H1 (cell line): ENCODE measurements around the gene SHANK1. TPM values are rescaled to one million over a fixed set of nuclear protein-coding genes. Genes with fewer than 3 reads are reported as not detected.

ENCODE experiments used
- CTCF ChIA-PET: fragments of 300-600 bp; sonication (Branson Sonifier 250); formaldehyde crosslinking; loops from one replicate; lab custom pipeline; 2021; ENCODE audit not compliant: partially characterized antibody; lab: Charles Lee
- POLR2A ChIA-PET: fragments of 300-600 bp; sonication (Branson Sonifier 250); formaldehyde crosslinking; loops from one replicate; lab custom pipeline; 2021; ENCODE audit warnings: inconsistent platforms; ENCODE audit not compliant: partially characterized antibody; lab: Charles Lee
- DNase-seq, 2 experiments: peaks; one replicate each; pipeline versions ENCODE4 v3.0.0 to v3.0.0-alpha.2; 2010 to 2022; ENCODE audit warnings: low spot score in 2 of 2, low read depth in 1 of 2, mixed read lengths in 1 of 2
- FAIRE-seq: peaks from 2 replicates; lab custom pipeline; 2011; peaks lifted over from hg19 to GRCh38; lab: Jason Lieb, UNC
- H2AFZ ChIP-seq: 2 replicates; pipeline ENCODE4 v1.8.1; 2012; ENCODE audit warnings: low read length, inconsistent platforms
- H2AK5ac ChIP-seq: 2 replicates; pipeline ENCODE4 v1.6.1; 2013; ENCODE audit warnings: low read depth, low read length
- H2BK120ac ChIP-seq: replicated peaks from 2 replicates; pipeline ENCODE3; 2013; ENCODE audit warnings: low read depth, low read length, inconsistent platforms
- H2BK12ac ChIP-seq: 2 replicates; pipeline ENCODE4 v1.6.1; 2013; ENCODE audit warnings: low read depth, low read length
- H2BK15ac ChIP-seq: 2 replicates; pipeline ENCODE4 v1.6.1; 2013; ENCODE audit warnings: low read length
- H2BK20ac ChIP-seq: 2 replicates; pipeline ENCODE4 v1.6.1; 2013; ENCODE audit warnings: low read length
- H2BK5ac ChIP-seq: 2 replicates; pipeline ENCODE4 v1.6.1; 2013; ENCODE audit warnings: low read depth, low read length
- H3K14ac ChIP-seq: 2 replicates; pipeline ENCODE4 v1.6.1; 2013; ENCODE audit warnings: inconsistent platforms; ENCODE audit not compliant: insufficient read length
- H3K18ac ChIP-seq: 2 replicates; pipeline ENCODE4 v1.6.1; 2013; ENCODE audit warnings: low read length; ENCODE audit errors: extremely low read depth
- H3K23ac ChIP-seq: 2 replicates; pipeline ENCODE4 v1.6.1; 2013; ENCODE audit warnings: inconsistent platforms; ENCODE audit not compliant: insufficient read length
- H3K23me2 ChIP-seq: 2 replicates; pipeline ENCODE4 v1.6.1; 2013; ENCODE audit warnings: low read depth, low read length
- H3K27ac ChIP-seq: 2 replicates; pipeline ENCODE4 v1.6.1; 2011; ENCODE audit warnings: low read depth, low read length, inconsistent platforms
- H3K27me3 ChIP-seq, 4 experiments: replicated peaks in 1 of 4; 1 replicate in 1 of 4; 2 replicates in 3 of 4; pipeline versions ENCODE4 v1.6.1 to v1.8.1; 2011 to 2013; ENCODE audit warnings: low read length in 3 of 4, mild to moderate bottlenecking in 3 of 4, inconsistent platforms in 2 of 4, mixed read lengths in 2 of 4, moderate library complexity in 1 of 4; ENCODE audit not compliant: control insufficient read depth in 3 of 4, insufficient read depth in 3 of 4; ENCODE audit errors: extremely low read depth in 1 of 4
- H3K36me3 ChIP-seq, 4 experiments: 2 replicates each; pipeline versions ENCODE4 v1.6.1 to v1.8.1; 2011 to 2013; ENCODE audit warnings: mild to moderate bottlenecking in 4 of 4, low read length in 3 of 4, moderate library complexity in 2 of 4, control low read depth in 1 of 4, inconsistent platforms in 1 of 4; ENCODE audit not compliant: insufficient read depth in 4 of 4, control insufficient read depth in 2 of 4
- H3K4ac ChIP-seq: replicated peaks from 2 replicates; pipeline ENCODE3; 2013; ENCODE audit warnings: low read length, low read depth, mixed read lengths, inconsistent platforms; ENCODE audit not compliant: insufficient read length
- H3K4me1 ChIP-seq, 4 experiments: replicated peaks in 1 of 4; 1 replicate in 1 of 4; 2 replicates in 3 of 4; pipeline versions ENCODE4 v1.6.1 to v1.8.1; 2011 to 2013; ENCODE audit warnings: low read length in 3 of 4, inconsistent platforms in 2 of 4, mixed read lengths in 1 of 4; ENCODE audit not compliant: insufficient read depth in 4 of 4, control insufficient read depth in 3 of 4
- H3K4me2 ChIP-seq, 2 experiments: 2 replicates each; pipeline versions ENCODE4 v1.6.1 to v1.8.1; 2011 to 2013; ENCODE audit warnings: low read depth in 2 of 2, low read length in 2 of 2, control low read depth in 1 of 2, inconsistent platforms in 1 of 2, mild to moderate bottlenecking in 1 of 2; ENCODE audit not compliant: insufficient read depth in 1 of 2
- H3K4me3 ChIP-seq, 4 experiments: fragments of 200-600, 300-600 bp in 1 of 4; sonication (generic), shearing (Covaris generic), sonication (Bioruptor Twin) in 1 of 4; 2 replicates each; pipeline versions ENCODE4 v1.5.1 to v1.8.1; 2011 to 2016; ENCODE audit warnings: low read length in 4 of 4, low read depth in 3 of 4, control low read depth in 2 of 4, inconsistent platforms in 2 of 4, mild to moderate bottlenecking in 2 of 4, mixed read lengths in 1 of 4, moderate library complexity in 1 of 4; ENCODE audit not compliant: insufficient read depth in 2 of 4; ENCODE audit errors: extremely low read depth in 1 of 4
- H3K56ac ChIP-seq: replicated peaks from 2 replicates; pipeline ENCODE3; 2013; ENCODE audit warnings: low read depth, mild to moderate bottlenecking, mixed read lengths, low read length, inconsistent platforms; ENCODE audit not compliant: insufficient read length
- H3K79me1 ChIP-seq: 2 replicates; pipeline ENCODE4 v1.6.1; 2013; ENCODE audit warnings: low read depth, low read length, control low read depth
- H3K79me2 ChIP-seq, 2 experiments: 2 replicates each; pipeline versions ENCODE4 v1.6.1 to v1.8.1; 2012 to 2013; ENCODE audit warnings: low read length in 2 of 2, mild to moderate bottlenecking in 2 of 2, inconsistent platforms in 1 of 2; ENCODE audit not compliant: insufficient read depth in 2 of 2, control insufficient read depth in 1 of 2
- H3K9ac ChIP-seq, 4 experiments: replicated peaks in 1 of 4; 1 replicate in 1 of 4; 2 replicates in 3 of 4; pipeline versions ENCODE4 v1.6.1 to v1.8.1; 2011 to 2013; ENCODE audit warnings: low read depth in 3 of 4, low read length in 3 of 4, control low read depth in 2 of 4, mild to moderate bottlenecking in 2 of 4, moderate library complexity in 2 of 4, inconsistent platforms in 1 of 4; ENCODE audit errors: extremely low read depth in 1 of 4
- H3K9me3 ChIP-seq, 2 experiments: 2 replicates each; pipeline versions ENCODE4 v1.6.1 to v1.8.1; 2012 to 2013; ENCODE audit warnings: mild to moderate bottlenecking in 2 of 2, moderate library complexity in 2 of 2, control low read depth in 1 of 2, inconsistent platforms in 1 of 2, low read depth in 1 of 2, low read length in 1 of 2, mixed read lengths in 1 of 2; ENCODE audit not compliant: insufficient read depth in 2 of 2
- H4K20me1 ChIP-seq, 2 experiments: replicated peaks in 1 of 2; 2 replicates each; pipeline versions ENCODE3 to v1.8.1; 2011 to 2013; ENCODE audit warnings: inconsistent platforms in 2 of 2, low read length in 2 of 2, mild to moderate bottlenecking in 1 of 2; ENCODE audit not compliant: insufficient read depth in 2 of 2, control insufficient read depth in 1 of 2
- H4K5ac ChIP-seq: 2 replicates; pipeline ENCODE4 v1.6.1; 2013; ENCODE audit warnings: low read length, low read depth, mixed read lengths, inconsistent platforms; ENCODE audit not compliant: insufficient read length
- H4K8ac ChIP-seq: 2 replicates; pipeline ENCODE4 v1.8.0; 2013; ENCODE audit warnings: mild to moderate bottlenecking, moderate library complexity, low read length, inconsistent platforms; ENCODE audit not compliant: insufficient read depth; ENCODE audit errors: extremely low read depth
- H4K91ac ChIP-seq: replicated peaks from 2 replicates; pipeline ENCODE3; 2013; ENCODE audit warnings: low read length, mixed read lengths, inconsistent platforms; ENCODE audit not compliant: insufficient read length
- FOSL1 ChIP-seq: IDR thresholded peaks from 2 replicates; pipeline ENCODE4 v1.6.1; 2011; ENCODE audit warnings: mild to moderate bottlenecking, low read depth, low read length, moderate library complexity; ENCODE audit not compliant: insufficient read depth
- JUND ChIP-seq: IDR thresholded peaks from 2 replicates; pipeline ENCODE4 v1.6.1; 2011; ENCODE audit warnings: mild to moderate bottlenecking, improper control_type of control experiment, low read length
- KDM1A ChIP-seq: fragments of 200-600, 300-600 bp; sonication (generic); IDR thresholded peaks from 2 replicates; pipeline ENCODE4 v1.7.1; 2016; ENCODE audit warnings: mild to moderate bottlenecking, low read length, borderline replicate concordance
- POU5F1 ChIP-seq: IDR thresholded peaks from 2 replicates; pipeline ENCODE4 v1.6.1; 2011; ENCODE audit warnings: low read depth, mild to moderate bottlenecking, low read length, moderate library complexity
- RFX5 ChIP-seq: IDR thresholded peaks from 2 replicates; pipeline ENCODE4 v1.6.1; 2011; ENCODE audit warnings: low read depth, low read length, improper control_type of control experiment, borderline replicate concordance
- RXRA ChIP-seq: IDR thresholded peaks from 2 replicates; pipeline ENCODE4 v1.6.1; 2011; ENCODE audit warnings: low read depth, mild to moderate bottlenecking, low read length, moderate library complexity; ENCODE audit not compliant: insufficient read depth
- SIN3A ChIP-seq, 2 experiments: IDR thresholded peaks in 1 of 2; conservative IDR thresholded peaks in 1 of 2; 2 replicates each; pipeline ENCODE4 v1.6.1; 2011 to 2012; ENCODE audit warnings: low read length in 2 of 2, improper control_type of control experiment in 1 of 2, low read depth in 1 of 2, mild to moderate bottlenecking in 1 of 2
- SP2 ChIP-seq: IDR thresholded peaks from 2 replicates; pipeline ENCODE4 v1.6.1; 2012; ENCODE audit warnings: mild to moderate bottlenecking, low read length, inconsistent platforms
- WGBS, 2 experiments: shearing (Covaris generic) in 1 of 2; methylation state at CpG; one replicate each; pipeline versions ENCODE4 v1.1.6 to v1.1.7; 2013 to 2015; ENCODE audit warnings: low lambda C conversion rate in 2 of 2, mixed read lengths in 2 of 2, inconsistent platforms in 1 of 2, low coverage in 1 of 2, missing lambda C conversion rate in 1 of 2; ENCODE audit not compliant: insufficient replicate concordance in 2 of 2, insufficient coverage in 1 of 2, insufficient read length in 1 of 2; ENCODE audit errors: extremely low coverage in 1 of 2, missing lambda C conversion rate in 1 of 2; 5-methylcytosine and 5-hydroxymethylcytosine counted together
- polyA plus RNA-seq, 7 experiments: library from polyadenylated mRNA; depleted of rRNA in 3 of 7; stranded (reverse) in 5 of 7; unstranded in 2 of 7; fragments of >200 nt in 5 of 7; fragments of 200-250 nt in 2 of 7; gene quantifications; 1 replicate in 5 of 7; 2 replicates in 1 of 7; 4 replicates in 1 of 7; pipeline versions ENCODE4 v1.2.1 to v1.2.3, GENCODE V29; 2011 to 2013; ENCODE audit warnings: missing spikeins in 2 of 7, mixed read lengths in 2 of 7
- total RNA-seq: library from RNA; stranded (reverse); fragmentation: NEBNext Ultra II Directional; extraction: Animal tissue kit (Norgen Biotek cat#: 25700); gene quantifications from 2 replicates; pipeline ENCODE4 v1.2.1, GENCODE V29; 2021
- TF ChIP-seq, protein P1 (sequence below), 3 experiments: IDR thresholded peaks; 1 replicate in 2 of 3; 2 replicates in 1 of 3; pipeline versions ENCODE4 v1.5.1 to v1.6.1; 2011; ENCODE audit warnings: low read length in 3 of 3, mild to moderate bottlenecking in 3 of 3, inconsistent platforms in 2 of 3, low read depth in 1 of 3, moderate library complexity in 1 of 3; ENCODE audit not compliant: insufficient read depth in 1 of 3; ENCODE audit errors: control extremely low read depth in 1 of 3
- TF ChIP-seq, protein P2 (sequence below): IDR thresholded peaks from 2 replicates; pipeline ENCODE4 v1.6.1; 2011; ENCODE audit warnings: low read length, improper control_type of control experiment

The SHANK1 gene
- total and polyA plus RNA-seq, 2 of the 8 experiments (the other 6 are each of a cell fraction or from before 2014, with no cell fraction given) = 1.1 to 3.7 TPM

DNA sequence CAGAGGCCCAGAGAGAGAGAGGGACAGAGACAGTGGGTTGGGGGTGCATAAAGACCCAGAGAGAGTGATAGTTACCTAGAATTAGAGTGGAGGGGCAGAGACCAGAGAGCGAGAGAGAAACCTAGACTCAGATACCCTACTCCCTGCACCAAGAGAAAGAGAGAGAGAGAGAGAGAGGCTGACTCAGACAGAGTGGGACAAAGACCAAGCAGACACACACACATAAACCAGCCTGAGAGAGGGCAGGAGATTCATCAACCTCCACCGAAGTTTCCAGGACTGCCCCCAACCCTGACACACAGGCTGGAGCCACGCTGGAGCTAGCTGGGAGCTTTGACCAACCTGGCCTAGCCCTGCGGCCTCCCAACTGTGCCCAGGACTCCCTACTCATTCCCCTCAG, 92.8 kb downstream of the SHANK1 start:
- H3K79me1 ChIP-seq = no peaks in the 10 kb centered on the region
- H3K9me3 ChIP-seq = no peaks in the 10 kb centered on the region
- no peak overlapping the region for H2BK120ac ChIP-seq
- H4K5ac ChIP-seq = no peak overlapping the region
- no peaks in the 10 kb centered on the region for H4K20me1 ChIP-seq
- no peak overlapping the region for H3K23ac ChIP-seq
- DNase-seq (no peak), FAIRE-seq (no peak)
- no peak overlapping the region for H2BK12ac ChIP-seq
- H2AK5ac ChIP-seq = no peak overlapping the region
- 0 out of 7 replicates have a peak, but pooled peaks cover 0 to 4% (median 0%) of the 10 kb centered on the region in 4 experiments for H3K4me1 ChIP-seq
- H3K36me3 ChIP-seq = no peaks in the 10 kb centered on the region
- H3K23me2 ChIP-seq = no peaks in the 10 kb centered on the region
- H3K4me3 ChIP-seq = no peak overlapping the region
- H3K56ac ChIP-seq = no peak overlapping the region
- H4K8ac ChIP-seq = no peak overlapping the region; the same call in 1 of the 2 replicates
- H3K18ac ChIP-seq = no peak overlapping the region
- H3K79me2 ChIP-seq = no peaks in the 10 kb centered on the region
- POLR2A ChIA-PET = no interaction called here
- H3K14ac ChIP-seq = no peak overlapping the region
- H2BK20ac ChIP-seq = no peak overlapping the region
- H4K91ac ChIP-seq = no peak overlapping the region
- no peak overlapping the region for H3K4ac ChIP-seq
- no peak overlapping the region for H3K27ac ChIP-seq
- H3K27me3 ChIP-seq = no peaks in the 10 kb centered on the region
- H2BK15ac ChIP-seq = no peak overlapping the region
- WGBS, 2 experiments = 98% methylated on average over 4 of the region's 4 CpGs; no CpG with 5 or more reads in 1 of the 2 experiments
- CTCF ChIA-PET = interaction anchor here (0.6 to 1.9 kb wide), 8 partner anchors 10 to 280 kb away, joined by 3 to 6 read pairs (median 4); no protein-coding TSS in a partner anchor
- no peak overlapping the region for H3K4me2 ChIP-seq
- no peak overlapping the region for H2BK5ac ChIP-seq
- H2AFZ ChIP-seq = no peak overlapping the region
- no peak overlapping the region for H3K9ac ChIP-seq
- TF ChIP-seq FOSL1 = no peak
- no peak for TF ChIP-seq KDM1A
- no peak for TF ChIP-seq POU5F1
- TF ChIP-seq JUND = no peak
- TF ChIP-seq SIN3A (conservative IDR thresholded peaks at IDR 0.05 in 1 of 2, IDR thresholded peaks at IDR 0.05 in 1 of 2; ENCODE audit: low read depth in 1 of 2, low read length in 2 of 2) = no peak
- TF ChIP-seq RFX5 = no peak
- TF ChIP-seq, protein P1, sequence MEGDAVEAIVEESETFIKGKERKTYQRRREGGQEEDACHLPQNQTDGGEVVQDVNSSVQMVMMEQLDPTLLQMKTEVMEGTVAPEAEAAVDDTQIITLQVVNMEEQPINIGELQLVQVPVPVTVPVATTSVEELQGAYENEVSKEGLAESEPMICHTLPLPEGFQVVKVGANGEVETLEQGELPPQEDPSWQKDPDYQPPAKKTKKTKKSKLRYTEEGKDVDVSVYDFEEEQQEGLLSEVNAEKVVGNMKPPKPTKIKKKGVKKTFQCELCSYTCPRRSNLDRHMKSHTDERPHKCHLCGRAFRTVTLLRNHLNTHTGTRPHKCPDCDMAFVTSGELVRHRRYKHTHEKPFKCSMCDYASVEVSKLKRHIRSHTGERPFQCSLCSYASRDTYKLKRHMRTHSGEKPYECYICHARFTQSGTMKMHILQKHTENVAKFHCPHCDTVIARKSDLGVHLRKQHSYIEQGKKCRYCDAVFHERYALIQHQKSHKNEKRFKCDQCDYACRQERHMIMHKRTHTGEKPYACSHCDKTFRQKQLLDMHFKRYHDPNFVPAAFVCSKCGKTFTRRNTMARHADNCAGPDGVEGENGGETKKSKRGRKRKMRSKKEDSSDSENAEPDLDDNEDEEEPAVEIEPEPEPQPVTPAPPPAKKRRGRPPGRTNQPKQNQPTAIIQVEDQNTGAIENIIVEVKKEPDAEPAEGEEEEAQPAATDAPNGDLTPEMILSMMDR (IDR thresholded peaks at IDR 0.05; ENCODE audit: control extremely low read depth in 1 of 3, insufficient read depth in 1 of 3, low read depth in 1 of 3, low read length in 3 of 3) = no peak
- TF ChIP-seq RXRA = no peak
- TF ChIP-seq, protein P2, sequence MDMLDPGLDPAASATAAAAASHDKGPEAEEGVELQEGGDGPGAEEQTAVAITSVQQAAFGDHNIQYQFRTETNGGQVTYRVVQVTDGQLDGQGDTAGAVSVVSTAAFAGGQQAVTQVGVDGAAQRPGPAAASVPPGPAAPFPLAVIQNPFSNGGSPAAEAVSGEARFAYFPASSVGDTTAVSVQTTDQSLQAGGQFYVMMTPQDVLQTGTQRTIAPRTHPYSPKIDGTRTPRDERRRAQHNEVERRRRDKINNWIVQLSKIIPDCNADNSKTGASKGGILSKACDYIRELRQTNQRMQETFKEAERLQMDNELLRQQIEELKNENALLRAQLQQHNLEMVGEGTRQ = no peak
- no peak for TF ChIP-seq SP2
